A673 (cell line): ENCODE results near the gene EIF2D. TPM values are rescaled to one million over a fixed set of nuclear protein-coding genes. Genes with fewer than 3 reads are reported as not detected.

ENCODE experiments used
- BruUV-seq: library from RNA; stranded (reverse); fragments of 400-500 nt; replicated peaks from 2 replicates; lab custom pipeline; 2021; lab: Mats Ljungman, UMichigan
- CTCF ChIA-PET: fragments of 300-600 bp; sonication (Branson Sonifier 250); formaldehyde crosslinking; loops from one replicate; lab custom pipeline; 2022; ENCODE audit warnings: antibody characterized with exemption; lab: Charles Lee
- POLR2A ChIA-PET: fragments of 300-600 bp; sonication (Branson Sonifier 250); formaldehyde crosslinking; loops from one replicate; lab custom pipeline; 2022; ENCODE audit warnings: antibody characterized with exemption; ENCODE audit not compliant: low non-redundant PET; lab: Charles Lee
- DNase-seq: peaks from one replicate; pipeline ENCODE4 v3.0.0-alpha.2; 2015; ENCODE audit warnings: low spot score
- H3K27ac ChIP-seq: fragments of 200-600 bp; sonication (generic); 2 replicates; pipeline ENCODE4 v1.5.1; 2016; ENCODE audit warnings: mixed run types, low read depth, mild to moderate bottlenecking, mixed read lengths, antibody characterized with exemption, low read length; ENCODE audit not compliant: poor library complexity, severe bottlenecking
- H3K27me3 ChIP-seq: fragments of 200-600 bp; sonication (generic); replicated peaks from 2 replicates; pipeline ENCODE4 v1.6.1; 2017; ENCODE audit warnings: mixed run types, low read depth, mild to moderate bottlenecking, mixed read lengths, antibody characterized with exemption, low read length; ENCODE audit not compliant: insufficient read depth, poor library complexity
- H3K36me3 ChIP-seq: fragments of 200-600 bp; sonication (generic); 2 replicates; pipeline ENCODE4 v1.6.1; 2016; ENCODE audit warnings: mixed run types, mild to moderate bottlenecking, mixed read lengths, antibody characterized with exemption, low read length; ENCODE audit not compliant: insufficient read depth, poor library complexity, severe bottlenecking
- H3K4me1 ChIP-seq: fragments of 200-600 bp; sonication (generic); 2 replicates; pipeline ENCODE4 v1.6.1; 2017; ENCODE audit warnings: mixed run types, mild to moderate bottlenecking, mixed read lengths, antibody characterized with exemption, low read length; ENCODE audit not compliant: insufficient read depth, poor library complexity, severe bottlenecking
- H3K4me3 ChIP-seq: fragments of 200-600 bp; sonication (generic); 2 replicates; pipeline ENCODE4 v1.5.1; 2016; ENCODE audit warnings: low read depth, mixed run types, mild to moderate bottlenecking, mixed read lengths, low read length; ENCODE audit not compliant: poor library complexity, severe bottlenecking
- H3K9me3 ChIP-seq: fragments of 200-600 bp; sonication (generic); 2 replicates; pipeline ENCODE4 v1.6.1; 2016; ENCODE audit warnings: mixed run types, low read depth, mild to moderate bottlenecking, mixed read lengths, antibody characterized with exemption, low read length; ENCODE audit not compliant: poor library complexity, severe bottlenecking
- CTCF ChIP-seq: fragments of 300-800, 200-600 bp; sonication (generic); conservative IDR thresholded peaks from 2 replicates; pipeline ENCODE4 v1.5.1; 2017; ENCODE audit warnings: low read depth, mild to moderate bottlenecking, antibody characterized with exemption, low read length, moderate library complexity, mixed read lengths
- EZH2 ChIP-seq: fragments of 200-600 bp; sonication (generic); IDR thresholded peaks from 2 replicates; pipeline ENCODE4 v1.6.1; 2017; ENCODE audit warnings: borderline replicate concordance, low read depth, mild to moderate bottlenecking, mixed read lengths, antibody characterized with exemption, low read length; ENCODE audit not compliant: poor library complexity, severe bottlenecking
- intact Hi-C: fragments of 100-400 bp; cut with micrococcal nuclease; formaldehyde crosslinking; loops from one replicate; pipeline ENCODE4 v1.10.0; 2022; ENCODE audit not compliant: unreplicated experiment
- total RNA-seq: library from RNA; stranded (reverse); gene quantifications from 2 replicates; pipeline ENCODE4 v1.2.3, GENCODE V29; 2021

EIF2D gene
- total RNA-seq, 1 experiment from 2014 or later, result 32.6 TPM

DNA sequence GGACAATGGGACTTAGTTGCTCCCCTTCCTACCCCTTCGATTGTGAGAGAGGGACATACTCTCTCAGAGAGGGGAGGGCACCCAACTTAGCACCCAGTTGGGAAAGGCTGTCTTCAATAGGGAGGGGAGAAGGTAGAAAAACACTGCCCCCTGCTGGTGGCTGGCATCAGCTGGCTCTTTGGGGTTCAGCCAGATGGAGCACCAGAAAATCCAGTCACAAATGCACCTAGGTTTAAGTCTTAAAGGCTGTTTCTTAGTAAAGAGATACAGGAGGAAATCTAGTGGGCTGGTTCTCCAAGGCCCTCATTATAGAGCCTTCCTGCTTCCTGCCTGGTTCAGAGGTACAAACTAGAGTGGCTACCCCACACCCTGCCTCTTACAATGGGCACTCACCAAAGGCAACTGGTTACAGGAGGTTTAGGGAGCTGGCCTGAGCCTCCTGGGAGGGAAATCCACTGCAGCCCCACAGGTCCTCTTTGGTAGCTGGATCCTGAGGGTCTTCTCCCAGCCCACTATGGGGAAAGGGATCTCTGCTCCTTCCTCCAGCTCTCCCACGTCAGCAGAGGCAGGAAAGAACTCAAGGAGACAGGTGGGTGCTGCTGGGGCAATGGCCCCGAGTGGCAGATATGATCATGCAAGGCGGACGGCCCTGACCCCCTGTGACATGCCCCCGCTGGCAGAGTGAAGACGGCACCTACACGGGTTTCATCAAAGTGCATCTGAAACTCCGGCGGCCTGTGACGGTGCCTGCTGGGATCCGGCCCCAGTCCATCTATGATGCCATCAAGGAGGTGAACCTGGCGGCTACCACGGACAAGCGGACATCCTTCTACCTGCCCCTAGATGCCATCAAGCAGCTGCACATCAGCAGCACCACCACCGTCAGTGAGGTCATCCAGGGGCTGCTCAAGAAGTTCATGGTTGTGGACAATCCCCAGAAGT is 28.3 kb downstream of the EIF2D start:
- ChIA-PET POLR2A (no interaction called here), CTCF (interaction anchor here (0.9 to 1.7 kb wide), 5 partner anchors 39 to 105 kb away, joined by 3 to 25 read pairs (median 6); no protein-coding TSS in a partner anchor)
- H3K36me3 ChIP-seq, result no peaks in the 10 kb centered on the region
- H3K4me1 ChIP-seq, result no peaks in the 10 kb centered on the region
- intact Hi-C loops, result loop anchor here (1.0 to 2.0 kb wide), 2 partner anchors 39 to 94 kb away; no protein-coding TSS in a partner anchor
- peak; percentile 76 for DNase-seq
- no TSS peak for BruUV-seq
- H3K9me3 ChIP-seq, result no peaks in the 10 kb centered on the region
- no peak overlapping the region for H3K4me3 ChIP-seq
- H3K27me3 ChIP-seq, result no peaks in the 10 kb centered on the region
- H3K27ac ChIP-seq, result no peak overlapping the region
- TF ChIP-seq EZH2 (no peak), CTCF (peak; percentile 97)

DNA sequence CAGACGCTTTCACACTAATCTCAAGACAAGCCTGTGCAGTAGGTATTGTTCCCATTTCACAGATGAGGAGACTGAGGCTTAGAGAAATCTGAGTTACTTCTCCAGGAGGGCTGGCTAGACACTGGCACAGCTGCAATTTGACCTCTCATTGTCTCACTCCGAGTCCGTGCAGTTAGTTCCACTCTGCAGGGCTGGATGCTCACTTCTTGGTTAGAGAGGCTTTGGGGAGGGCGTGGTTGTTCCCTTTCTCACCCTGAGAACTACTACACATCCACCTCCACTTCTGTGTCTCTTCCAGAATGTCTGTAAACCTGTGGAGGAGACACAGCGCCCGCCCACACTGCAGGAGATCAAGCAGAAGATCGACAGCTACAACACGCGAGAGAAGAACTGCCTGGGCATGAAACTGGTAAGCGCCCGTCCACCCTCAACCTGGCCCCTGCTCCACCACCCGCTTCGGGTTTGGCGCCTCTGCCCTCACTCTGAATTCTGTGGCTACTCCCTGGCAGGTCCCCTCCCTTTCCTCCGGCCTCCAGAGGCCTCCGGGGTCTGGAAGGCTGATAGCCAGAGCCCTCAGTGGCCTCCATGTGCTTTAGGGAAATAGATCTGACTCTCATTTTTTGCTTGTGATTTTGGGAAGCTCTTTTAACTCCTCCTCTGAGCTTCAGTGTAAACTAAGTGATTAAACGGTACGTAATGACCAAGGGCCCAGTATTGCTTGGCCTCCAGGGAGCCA is 29.1 kb downstream of the EIF2D start:
- no peak overlapping the region for H3K4me3 ChIP-seq
- POLR2A ChIA-PET, result no interaction called here
- H3K27me3 ChIP-seq, result no peaks in the 10 kb centered on the region
- BruUV-seq, result no TSS peak
- no peak for DNase-seq
- TF ChIP-seq CTCF (no peak), EZH2 (no peak)
- intact Hi-C loops, result loop anchor here (1.0 to 2.0 kb wide), 2 partner anchors 38 to 93 kb away; no protein-coding TSS in a partner anchor
- no peaks in the 10 kb centered on the region for H3K36me3 ChIP-seq
- CTCF ChIA-PET, result interaction anchor here (0.9 to 1.7 kb wide), 5 partner anchors 38 to 104 kb away, joined by 3 to 25 read pairs (median 6); no protein-coding TSS in a partner anchor
- H3K27ac ChIP-seq, result no peak overlapping the region
- H3K4me1 ChIP-seq, result no peaks in the 10 kb centered on the region
- no peaks in the 10 kb centered on the region for H3K9me3 ChIP-seq

DNA sequence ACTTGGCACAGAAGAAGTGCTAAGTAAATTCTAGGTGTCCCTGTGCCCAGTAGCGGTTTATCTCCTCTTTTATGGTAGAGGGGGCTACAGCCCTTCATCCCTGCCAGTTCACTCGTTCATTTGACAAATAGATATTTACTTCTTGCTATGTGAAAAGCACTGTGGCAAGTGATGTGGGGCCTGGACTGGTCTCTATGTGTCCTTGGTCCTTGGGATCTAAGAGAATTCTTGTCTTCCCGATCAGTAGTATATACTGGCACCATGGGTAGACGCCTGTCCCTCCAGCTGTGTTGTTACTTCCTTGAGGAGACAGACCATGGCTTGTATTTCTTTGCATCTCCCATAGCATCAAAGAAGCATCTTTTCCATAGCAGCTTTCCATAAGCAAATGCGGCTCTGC is 29.7 kb downstream of the EIF2D start:
- ChIA-PET CTCF (no interaction called here), POLR2A (no interaction called here)
- DNase-seq, result no peak
- no peaks in the 10 kb centered on the region for H3K27me3 ChIP-seq
- H3K27ac ChIP-seq, result no peak overlapping the region
- TF ChIP-seq EZH2 (no peak), CTCF (no peak)
- H3K4me3 ChIP-seq, result no peak overlapping the region
- intact Hi-C loops, result loop anchor here (2.0 kb wide), 1 partner anchor 38 kb away; no protein-coding TSS in a partner anchor
- no peaks in the 10 kb centered on the region for H3K36me3 ChIP-seq
- BruUV-seq, result no TSS peak
- no peaks in the 10 kb centered on the region for H3K4me1 ChIP-seq
- no peaks in the 10 kb centered on the region for H3K9me3 ChIP-seq
